Stimulated activated CD8-positive, alpha-beta memory T cell treated with anti-CD3 and anti-CD28 coated beads, Interleukin-2, amount 100 ng/mL, for 1 hour (primary cell): Measurements from ENCODE around the gene GABRA1.

ENCODE experiments used
- DNase-seq, 2 donors: peaks; one replicate each; pipeline ENCODE4 v3.0.0-alpha.2; 2020; ENCODE audit warnings: low read depth in 2 of 2

The GABRA1 gene

GRCh38 chr5:161847941-161848391, at the start of gene GABRA1:
Gene GABRA1 (plus strand): TSS chr5:161848120. CDS start chr5:161850811, 2,691 bp downstream.
- DNase-seq = no peak

- DNase-seq = no peak
Observed at GRCh38 chr5:161799316-161799715, 48.6 kb upstream of the GABRA1 start.

GRCh38 chr5:161804263-161804662, 43.7 kb upstream of the GABRA1 start:
- no peak for DNase-seq

- DNase-seq = no peak
Observed at GRCh38 chr5:161846746-161847145, 1.2 kb upstream of the GABRA1 start.

GRCh38 chr5:161847447-161847846, 473 bp upstream of the GABRA1 start:
- no peak for DNase-seq

- no peak for DNase-seq
Observed at GRCh38 chr5:161850491-161850890, 2.6 kb downstream of the GABRA1 start.

GRCh38 chr5:161851691-161852299, 3.9 kb downstream of the GABRA1 start:
- no peak for DNase-seq

GRCh38 chr5:161857358-161857757, 9.4 kb downstream of the GABRA1 start:
- no peak for DNase-seq

GRCh38 chr5:161863259-161863658, 15.3 kb downstream of the GABRA1 start:
- no peak for DNase-seq

- DNase-seq = no peak
Observed at GRCh38 chr5:161863811-161864210, 15.9 kb downstream of the GABRA1 start.

GRCh38 chr5:161865510-161865909, 17.6 kb downstream of the GABRA1 start:
- no peak for DNase-seq

- DNase-seq = no peak
Observed at GRCh38 chr5:161889971-161890370, 42.1 kb downstream of the GABRA1 start.

- no peak for DNase-seq
Observed at GRCh38 chr5:161895514-161895913, 47.6 kb downstream of the GABRA1 start.

GRCh38 chr5:161897033-161897432, 49.1 kb downstream of the GABRA1 start:
- DNase-seq = no peak

GRCh38 chr5:161899590-161899989, 51.7 kb downstream of the GABRA1 start:
- no peak for DNase-seq

- DNase-seq = no peak
Observed at GRCh38 chr5:161900981-161901380, 53.1 kb downstream of the GABRA1 start.

- no peak for DNase-seq
Observed at GRCh38 chr5:161921781-161922180, 73.9 kb downstream of the GABRA1 start.

GRCh38 chr5:161924270-161924669, 76.3 kb downstream of the GABRA1 start:
- DNase-seq = no peak

GRCh38 chr5:161925960-161926359, 78.0 kb downstream of the GABRA1 start:
- no peak for DNase-seq

- no peak for DNase-seq
Observed at GRCh38 chr5:161934486-161934885, 86.6 kb downstream of the GABRA1 start.

GRCh38 chr5:161944974-161945373, 97.1 kb downstream of the GABRA1 start:
- DNase-seq = no peak

- no peak for DNase-seq
Observed at GRCh38 chr5:161946911-161947310, 99.0 kb downstream of the GABRA1 start.
